Umbilical cord (tissue), 2 donors: ENCODE measurements around the gene CTSD. TPM values are rescaled to one million over a fixed set of nuclear protein-coding genes. Genes with fewer than 3 reads are reported as not detected.
A peak's percentile ranks its signal among the peaks of the same experiment; 100 is the strongest.
"Not testable (repeated sequence)": the region's sequence is repeated elsewhere in the genome, so short reads cannot be mapped to it uniquely, and the experiment has no call there.

Experiments
- DNase-seq: peaks from one replicate; pipeline ENCODE4 v3.0.0-alpha.2; 2015; ENCODE audit warnings: low spot score
- total RNA-seq: library from RNA; depleted of rRNA; stranded (reverse); fragments of >200 nt; gene quantifications from one replicate; pipeline ENCODE4 v1.2.3, GENCODE V29; 2014; ENCODE audit warnings: low replicate concordance; ENCODE audit not compliant: insufficient read depth

The CTSD gene
- total RNA-seq, result 64.8 TPM

- peak; percentile 82 for DNase-seq
These were observed at the start of gene CTSD for GRCh38 chr11:1763796-1764661. TSS of gene CTSD (minus strand) at chr11:1763927. CDS start at chr11:1763859, 68 bp downstream.

- not testable (repeated sequence) for DNase-seq
These were observed 49.6 kb upstream of the CTSD start for GRCh38 chr11:1813356-1813755.

- DNase-seq, result no peak
These were observed 49.1 kb upstream of the CTSD start for GRCh38 chr11:1812801-1813200.

GRCh38 chr11:1812274-1812673, 48.5 kb upstream of the CTSD start:
- DNase-seq, result no peak

- DNase-seq, result no peak
These were observed 47.0 kb upstream of the CTSD start for GRCh38 chr11:1810761-1811160.

- DNase-seq, result peak; percentile 53
These were observed 43.7 kb upstream of the CTSD start for GRCh38 chr11:1807264-1807995.

GRCh38 chr11:1805525-1805924, 41.8 kb upstream of the CTSD start:
- DNase-seq, result no peak

- not testable (repeated sequence) for DNase-seq
These were observed 40.2 kb upstream of the CTSD start for GRCh38 chr11:1803835-1804519.

- no peak for DNase-seq
These were observed 39.5 kb upstream of the CTSD start for GRCh38 chr11:1803246-1803645.

GRCh38 chr11:1797391-1798125, 33.8 kb upstream of the CTSD start:
- DNase-seq, result no peak

- no peak for DNase-seq
These were observed 32.8 kb upstream of the CTSD start for GRCh38 chr11:1796413-1797011.

GRCh38 chr11:1793081-1793480, 29.4 kb upstream of the CTSD start:
- DNase-seq, result no peak

GRCh38 chr11:1792461-1792860, 28.7 kb upstream of the CTSD start:
- no peak for DNase-seq

GRCh38 chr11:1791912-1792311, 28.2 kb upstream of the CTSD start:
- no peak for DNase-seq

GRCh38 chr11:1786466-1786865, 22.7 kb upstream of the CTSD start:
- DNase-seq, result no peak

- no peak for DNase-seq
These were observed 22.2 kb upstream of the CTSD start for GRCh38 chr11:1785749-1786413.

GRCh38 chr11:1784761-1785650, 21.3 kb upstream of the CTSD start:
- DNase-seq, result no peak

GRCh38 chr11:1783725-1784529, 20.2 kb upstream of the CTSD start:
- no peak for DNase-seq
